Lung (tissue), 12 donors: Measurements from ENCODE around the gene NAGA. TPM values are rescaled to one million over a fixed set of nuclear protein-coding genes. Genes with fewer than 3 reads are reported as not detected.

ENCODE experiments used
- ATAC-seq: fragments of 200-7000 bp; cut with Tn5 transposase; one replicate; pipeline ENCODE4 v1.9.1; 2020; ENCODE audit warnings: moderate number of reproducible peaks; ENCODE audit not compliant: insufficient read depth, low FRiP score
- DNase-seq, 3 donors: peaks; one replicate each; pipeline ENCODE4 v3.0.0-alpha.2; 2013 to 2017
- H3K27ac ChIP-seq, 2 donors: one replicate each; pipeline ENCODE4 v1.5.1; 2013; ENCODE audit warnings: mild to moderate bottlenecking in 2 of 2, moderate library complexity in 2 of 2, control low read depth in 1 of 2, inconsistent platforms in 1 of 2, low read depth in 1 of 2, low read length in 1 of 2
- H3K27me3 ChIP-seq, 3 donors: one replicate each; pipeline ENCODE4 v1.5.1; 2013; ENCODE audit warnings: low read length in 2 of 3; ENCODE audit not compliant: control insufficient read depth in 3 of 3, insufficient read depth in 3 of 3
- H3K36me3 ChIP-seq, 4 donors: one replicate each; pipeline ENCODE4 v1.5.1; 2013; ENCODE audit warnings: low read length in 4 of 4, mild to moderate bottlenecking in 1 of 4, moderate library complexity in 1 of 4; ENCODE audit not compliant: control insufficient read depth in 4 of 4, insufficient read depth in 4 of 4
- H3K4me1 ChIP-seq, 5 donors: one replicate each; pipeline ENCODE4 v1.5.1; 2013; ENCODE audit warnings: low read length in 5 of 5, mild to moderate bottlenecking in 2 of 5, moderate library complexity in 1 of 5; ENCODE audit not compliant: control insufficient read depth in 5 of 5, insufficient read depth in 5 of 5
- H3K4me3 ChIP-seq: one replicate; pipeline ENCODE4 v1.5.1; 2013; ENCODE audit warnings: mild to moderate bottlenecking, control low read depth, moderate library complexity
- H3K9ac ChIP-seq, 2 donors: one replicate each; pipeline ENCODE4 v1.5.1; 2013; ENCODE audit warnings: low read length in 2 of 2, control low read depth in 1 of 2; ENCODE audit not compliant: insufficient read depth in 1 of 2
- H3K9me3 ChIP-seq, 4 donors: one replicate each; pipeline ENCODE4 v1.5.1; 2013; ENCODE audit warnings: low read length in 3 of 4, mild to moderate bottlenecking in 1 of 4, moderate library complexity in 1 of 4; ENCODE audit not compliant: control insufficient read depth in 4 of 4, insufficient read depth in 3 of 4
- CTCF ChIP-seq: IDR thresholded peaks from 2 replicates; pipeline ENCODE4 v1.5.1; 2012; ENCODE audit warnings: mild to moderate bottlenecking; ENCODE audit errors: control extremely low read depth, extremely low read depth
- WGBS, 2 donors: extraction: QIAGEN DNeasy Blood & Tissue Kit; methylation state at CpG; one replicate each; pipeline ENCODE4 v1.1.7; 2013; 5-methylcytosine and 5-hydroxymethylcytosine counted together
- polyA plus RNA-seq, 2 donors: library from polyadenylated mRNA; stranded (reverse); fragments of 200-250 nt; gene quantifications; one replicate each; pipeline ENCODE4 v1.2.1, GENCODE V29; 2013
- total RNA-seq, 2 donors: library from RNA; depleted of rRNA in 1 of 2; stranded (reverse); fragments of >200 nt in 1 of 2; gene quantifications; one replicate each; pipeline ENCODE4 v1.2.1, GENCODE V29; 2014 to 2021
- donor health status: control.
- donor health status: control.
- donor health status: Bipolar disorder and iron deficiency.
- donor health status: healthy.
- donor health status: DM: yes; HTN: yes; CAD: no.

NAGA gene
- total and polyA plus RNA-seq, 4 donors, result 9.9 to 48.0 (median 39.6) TPM

DNA sequence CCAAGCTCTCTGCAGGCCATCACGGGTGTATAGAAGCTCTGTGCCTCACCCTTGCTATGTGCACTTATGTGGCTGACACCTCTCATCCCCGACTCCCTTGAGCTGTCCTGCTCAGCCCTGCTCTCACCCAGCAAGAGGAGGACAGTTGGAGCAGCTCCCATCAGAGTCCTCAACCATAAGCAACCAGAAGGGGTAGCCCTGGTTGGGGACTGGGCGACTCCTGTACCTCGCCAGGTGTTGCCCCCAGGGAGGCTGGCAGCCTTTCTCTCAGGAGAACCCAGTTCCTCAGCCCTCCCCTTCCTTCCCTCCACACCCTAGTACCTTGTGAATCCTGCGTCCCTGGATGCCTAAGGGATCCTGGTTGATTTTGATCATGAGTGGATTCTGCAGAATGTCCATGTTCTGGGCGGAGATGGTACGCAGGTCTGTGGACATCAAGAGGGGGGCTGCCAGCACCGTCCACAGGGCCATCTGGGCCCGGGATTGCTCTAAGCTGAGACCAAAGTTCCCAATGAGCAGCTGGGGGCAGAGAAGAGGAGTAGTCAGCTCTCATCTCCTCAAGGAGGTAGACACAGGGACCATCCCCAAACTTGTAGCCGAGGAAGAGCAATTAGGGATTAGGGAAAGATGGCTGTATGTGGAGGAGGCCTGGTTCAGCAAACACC lies 8.0 kb downstream of the NAGA start:
- peaks cover 0 to 12% (median 0%) of the 10 kb centered on the region in 4 donors for H3K9me3 ChIP-seq
- peaks cover 13 to 60% (median 28%) of the 10 kb centered on the region in 4 donors for H3K36me3 ChIP-seq
- H3K27ac ChIP-seq, result no peak overlapping the region
- no peaks in the 10 kb centered on the region for H3K27me3 ChIP-seq
- no peaks in the 10 kb centered on the region for H3K4me1 ChIP-seq
- DNase-seq (no peak), ATAC-seq (no peak)
- TF ChIP-seq CTCF, result no peak
- H3K9ac ChIP-seq, result no peak overlapping the region
- H3K4me3 ChIP-seq, result no peak overlapping the region
- 91 to 95% methylated on average over 10 of the region's 10 CpGs for WGBS, 2 donors

DNA sequence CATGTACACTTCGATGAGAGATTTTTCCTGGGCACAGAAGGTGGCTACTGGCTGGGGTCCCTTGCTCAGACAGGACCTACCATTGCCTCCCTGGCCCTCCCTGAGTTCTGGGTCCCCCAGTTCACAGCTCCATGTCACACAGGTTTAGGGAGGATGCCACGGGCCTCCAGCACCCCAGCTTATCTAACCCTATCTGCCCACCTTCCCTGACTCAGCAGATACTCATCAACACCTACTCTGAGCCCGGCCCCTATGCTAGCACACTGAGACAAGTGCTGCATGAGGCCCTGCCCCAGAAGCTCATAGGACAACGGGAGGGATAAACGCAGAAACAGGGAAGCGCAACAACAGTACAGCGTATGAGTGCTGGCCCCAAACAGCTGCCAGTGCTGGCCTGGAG lies 9.6 kb downstream of the NAGA start:
- H3K9me3 ChIP-seq, result peaks cover 0 to 12% (median 0%) of the 10 kb centered on the region in 4 donors
- no peak for TF ChIP-seq CTCF
- ATAC-seq (no peak), DNase-seq (no peak)
- 95 to 96% methylated on average over 7 of the region's 7 CpGs for WGBS, 2 donors
- H3K27ac ChIP-seq, result no peak overlapping the region
- H3K4me3 ChIP-seq, result no peak overlapping the region
- H3K27me3 ChIP-seq, result no peaks in the 10 kb centered on the region
- peaks cover 8 to 46% (median 26%) of the 10 kb centered on the region in 4 donors for H3K36me3 ChIP-seq
- no peak overlapping the region for H3K9ac ChIP-seq
- H3K4me1 ChIP-seq, result no peaks in the 10 kb centered on the region

DNA sequence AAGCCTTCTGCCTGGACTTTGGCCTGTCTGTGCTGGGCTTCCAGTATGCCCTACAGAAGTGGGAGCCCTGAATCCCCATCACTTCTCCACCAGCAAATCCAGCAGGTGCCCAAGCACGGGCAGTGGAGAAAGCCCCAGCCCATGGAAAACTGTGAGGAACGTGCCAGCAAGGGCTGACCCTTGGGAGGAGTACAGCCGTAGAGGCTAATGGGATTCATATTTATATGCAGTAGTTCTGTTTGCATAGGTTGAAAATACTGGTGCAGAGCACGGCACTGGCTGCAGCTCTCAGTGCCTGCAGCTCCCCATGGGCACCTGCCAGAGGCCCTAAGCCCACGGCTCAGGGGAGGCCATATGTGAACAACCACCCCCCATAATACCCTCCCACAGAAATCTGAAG lies 10.1 kb downstream of the NAGA start:
- H3K9me3 ChIP-seq, result peaks cover 0 to 12% (median 0%) of the 10 kb centered on the region in 4 donors
- no peaks in the 10 kb centered on the region for H3K27me3 ChIP-seq
- no peak overlapping the region for H3K4me3 ChIP-seq
- WGBS, 2 donors, result 93 to 98% methylated on average over 5 of the region's 5 CpGs
- no peaks in the 10 kb centered on the region for H3K4me1 ChIP-seq
- H3K27ac ChIP-seq, result no peak overlapping the region
- no peak overlapping the region for H3K9ac ChIP-seq
- ATAC-seq (no peak), DNase-seq (no peak)
- no peak for TF ChIP-seq CTCF
- H3K36me3 ChIP-seq, result peaks cover 8 to 40% (median 24%) of the 10 kb centered on the region in 4 donors
